ENCODE results near the gene CELF5.

The CELF5 gene

DNA sequence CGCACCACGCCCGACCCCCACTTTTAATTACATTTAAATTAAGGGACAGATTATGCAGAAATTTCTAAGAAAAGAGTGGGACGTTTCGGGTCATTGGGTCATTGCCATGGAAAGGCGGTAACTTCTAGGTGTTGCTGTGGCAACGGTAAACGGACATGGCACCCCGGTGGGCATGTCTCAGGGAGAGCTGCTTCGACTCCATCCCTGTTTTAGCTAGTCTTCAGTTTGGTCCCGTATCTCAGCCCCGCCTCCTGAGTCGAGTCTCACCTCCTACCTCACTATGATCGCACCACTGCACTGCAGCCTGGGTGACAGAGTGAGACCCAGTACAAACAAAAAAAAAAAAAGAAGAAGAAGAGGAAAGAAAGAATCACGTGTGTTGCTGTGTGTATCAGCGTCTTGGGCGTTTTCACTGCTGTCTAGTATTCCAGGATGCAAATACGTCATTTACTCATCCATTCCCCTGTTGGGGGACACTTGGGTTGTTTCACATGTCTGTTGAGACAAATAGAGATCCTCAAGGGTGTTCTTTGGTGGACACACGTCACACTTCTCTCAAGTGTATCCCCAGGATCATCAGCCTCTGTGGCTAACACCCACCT, 41.7 kb downstream of the CELF5 start:
- DNase-seq (ENCODE audit: low read depth), result no peak
- in situ Hi-C loops (cut with HindIII; ENCODE audit: low sequenced_read_pairs), result no loop called here
- TF ChIP-seq, protein P1, sequence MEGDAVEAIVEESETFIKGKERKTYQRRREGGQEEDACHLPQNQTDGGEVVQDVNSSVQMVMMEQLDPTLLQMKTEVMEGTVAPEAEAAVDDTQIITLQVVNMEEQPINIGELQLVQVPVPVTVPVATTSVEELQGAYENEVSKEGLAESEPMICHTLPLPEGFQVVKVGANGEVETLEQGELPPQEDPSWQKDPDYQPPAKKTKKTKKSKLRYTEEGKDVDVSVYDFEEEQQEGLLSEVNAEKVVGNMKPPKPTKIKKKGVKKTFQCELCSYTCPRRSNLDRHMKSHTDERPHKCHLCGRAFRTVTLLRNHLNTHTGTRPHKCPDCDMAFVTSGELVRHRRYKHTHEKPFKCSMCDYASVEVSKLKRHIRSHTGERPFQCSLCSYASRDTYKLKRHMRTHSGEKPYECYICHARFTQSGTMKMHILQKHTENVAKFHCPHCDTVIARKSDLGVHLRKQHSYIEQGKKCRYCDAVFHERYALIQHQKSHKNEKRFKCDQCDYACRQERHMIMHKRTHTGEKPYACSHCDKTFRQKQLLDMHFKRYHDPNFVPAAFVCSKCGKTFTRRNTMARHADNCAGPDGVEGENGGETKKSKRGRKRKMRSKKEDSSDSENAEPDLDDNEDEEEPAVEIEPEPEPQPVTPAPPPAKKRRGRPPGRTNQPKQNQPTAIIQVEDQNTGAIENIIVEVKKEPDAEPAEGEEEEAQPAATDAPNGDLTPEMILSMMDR (IDR thresholded peaks at IDR 0.05; ENCODE audit: low read depth, low read length, missing control alignments), result no peak
- no peak overlapping the region for H3K4me3 ChIP-seq (ENCODE audit: low read depth, low read length)

DNA sequence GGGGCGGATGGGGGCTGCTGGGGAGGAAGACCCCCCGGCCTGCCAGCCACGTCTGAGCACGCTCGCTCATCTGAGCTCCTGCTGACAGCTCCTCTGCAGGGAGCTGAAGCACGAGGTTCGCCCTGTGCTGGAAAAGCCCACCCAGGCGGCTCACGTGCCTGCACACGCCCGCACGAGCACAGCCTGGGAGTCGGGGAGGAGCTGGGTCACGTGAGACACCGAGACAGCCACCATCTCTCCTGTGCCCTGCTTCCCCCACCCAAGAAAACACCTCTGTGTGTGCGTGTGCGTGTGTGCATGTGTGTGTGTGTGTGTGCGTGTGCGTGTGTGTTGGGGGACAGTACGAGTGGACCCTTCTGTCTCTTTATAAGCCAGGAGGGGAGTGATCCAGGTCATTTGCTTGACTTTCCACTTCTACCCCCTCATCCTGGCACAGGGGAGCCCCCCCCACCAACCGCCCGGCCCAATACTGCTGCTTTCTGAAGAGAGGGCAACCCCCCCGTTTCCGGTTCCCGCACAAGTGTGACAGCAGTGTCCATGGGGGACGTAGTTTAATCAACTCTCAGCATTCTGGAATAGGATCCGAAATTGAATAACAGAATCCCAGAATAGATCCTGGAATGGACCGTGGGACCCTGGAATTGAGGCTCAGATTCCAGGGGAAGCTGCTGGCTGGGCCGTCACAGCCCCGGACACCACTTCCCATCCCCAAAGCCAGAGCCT, 42.5 kb downstream of the CELF5 start:
- H3K4me3 ChIP-seq (ENCODE audit: low read depth, low read length), result no peak overlapping the region
- TF ChIP-seq, protein P1 (IDR thresholded peaks at IDR 0.05; ENCODE audit: low read depth, low read length, missing control alignments), result no peak
- DNase-seq (ENCODE audit: low read depth), result no peak
- in situ Hi-C loops (cut with HindIII; ENCODE audit: low sequenced_read_pairs), result no loop called here

DNA sequence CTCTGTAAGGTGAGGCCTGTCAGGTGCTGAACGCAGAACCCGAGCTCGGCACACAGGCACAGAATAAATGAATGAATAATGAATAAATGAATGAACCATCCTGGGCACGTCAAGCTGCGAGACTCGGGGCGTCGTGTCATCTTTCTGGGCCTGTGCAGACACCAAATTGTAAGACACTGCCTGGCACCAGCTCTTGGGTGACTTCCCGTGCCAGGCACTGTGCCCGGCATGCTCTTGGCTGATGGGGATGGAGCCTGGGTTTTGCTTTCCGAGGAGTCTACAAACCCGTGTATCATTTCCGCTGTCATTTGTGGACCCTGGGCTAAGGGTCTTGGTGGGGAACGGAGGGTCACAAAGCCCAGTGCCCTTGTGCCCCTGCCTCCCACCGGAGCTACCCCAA, 43.9 kb downstream of the CELF5 start:
- in situ Hi-C loops (cut with HindIII; ENCODE audit: low sequenced_read_pairs), result no loop called here
- no peak overlapping the region for H3K4me3 ChIP-seq (ENCODE audit: low read depth, low read length)
- DNase-seq (ENCODE audit: low read depth), result no peak
- TF ChIP-seq, protein P1 (IDR thresholded peaks at IDR 0.05; ENCODE audit: low read depth, low read length, missing control alignments), result no peak

DNA sequence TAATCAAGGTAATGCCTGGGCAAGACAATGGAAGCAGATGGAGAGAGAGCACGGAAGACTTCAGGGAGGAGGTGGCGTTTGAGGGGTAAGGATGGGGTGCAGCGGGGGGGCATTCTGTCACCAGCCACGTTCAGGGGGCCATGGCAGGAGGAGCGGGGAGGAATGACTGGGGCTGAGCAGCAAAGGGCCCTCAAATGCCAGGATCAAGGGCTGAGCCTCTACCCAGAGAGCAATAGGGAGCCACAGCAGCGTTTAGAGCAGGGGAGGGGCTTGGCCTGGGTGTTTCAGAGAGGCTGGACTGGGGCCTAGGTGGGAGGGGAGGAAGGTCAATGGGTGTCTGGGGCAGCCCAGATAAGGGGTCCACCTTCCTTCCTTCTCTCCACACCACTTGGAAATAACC, 44.3 kb downstream of the CELF5 start:
- TF ChIP-seq, protein P1 (IDR thresholded peaks at IDR 0.05; ENCODE audit: low read depth, low read length, missing control alignments), result no peak
- in situ Hi-C loops (cut with HindIII; ENCODE audit: low sequenced_read_pairs), result no loop called here
- no peak overlapping the region for H3K4me3 ChIP-seq (ENCODE audit: low read depth, low read length)
- DNase-seq (ENCODE audit: low read depth), result no peak

DNA sequence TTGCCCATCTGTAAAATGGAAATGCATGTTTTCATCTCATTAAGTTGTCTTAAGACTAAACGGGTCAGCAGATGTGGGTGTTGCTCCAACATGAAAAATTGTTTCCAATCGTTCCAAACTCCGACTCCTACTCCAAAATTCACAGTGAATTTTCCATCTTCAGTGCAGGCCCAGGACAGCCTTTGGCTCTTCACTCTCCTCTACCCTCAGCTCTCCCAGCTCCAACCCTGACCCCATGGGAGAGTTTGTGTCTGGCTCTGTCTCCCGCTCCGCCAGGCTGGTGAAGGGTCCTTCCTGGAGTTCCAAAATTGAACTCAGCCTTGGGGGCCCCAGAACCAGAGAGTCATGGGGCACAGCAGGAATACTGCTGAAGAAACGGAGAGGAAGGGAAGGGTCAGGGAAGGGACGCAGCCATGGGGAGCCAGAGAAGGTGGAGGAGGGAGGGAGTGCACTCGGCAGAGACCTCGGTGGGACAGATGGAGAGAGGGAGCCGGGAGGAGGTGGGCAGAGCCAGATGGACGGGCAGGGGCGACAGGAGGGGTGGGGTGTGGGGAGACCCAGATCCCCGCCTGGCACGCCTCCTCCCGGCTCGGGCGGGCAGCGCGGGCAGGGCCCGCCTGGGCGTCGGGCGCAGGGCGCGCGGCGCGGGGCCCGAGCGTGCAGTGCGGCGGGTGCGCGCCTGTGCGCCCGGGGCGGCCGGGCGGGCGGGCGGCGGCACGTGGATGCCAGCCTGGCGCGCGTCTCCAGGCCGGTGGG, 45.6 kb downstream of the CELF5 start:
- in situ Hi-C loops (cut with HindIII; ENCODE audit: low sequenced_read_pairs), result no loop called here
- H3K4me3 ChIP-seq (ENCODE audit: low read depth, low read length), result no peak overlapping the region
- TF ChIP-seq, protein P1 (IDR thresholded peaks at IDR 0.05; ENCODE audit: low read depth, low read length, missing control alignments), result no peak
- DNase-seq (ENCODE audit: low read depth), result no peak

DNA sequence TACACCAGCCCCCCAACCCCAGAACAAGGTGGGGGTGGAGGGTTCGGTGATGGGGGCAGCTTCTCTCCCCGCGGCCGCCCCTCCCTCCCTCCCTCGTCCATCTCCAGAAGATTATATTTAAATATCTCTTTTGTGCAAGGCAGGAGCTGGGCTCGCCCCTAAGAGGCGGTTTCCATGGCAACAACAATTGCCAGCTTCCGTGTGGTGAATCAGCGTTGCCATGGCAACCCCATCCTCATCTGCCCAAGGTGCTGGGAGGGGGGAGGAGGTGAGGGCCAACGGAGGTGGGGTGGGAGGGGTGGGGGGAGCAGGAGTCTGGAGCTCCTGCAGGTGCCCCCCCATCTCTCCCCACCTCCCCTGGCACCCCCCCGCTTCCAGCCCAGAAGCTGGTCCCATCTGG, 46.4 kb downstream of the CELF5 start:
- in situ Hi-C loops (cut with HindIII; ENCODE audit: low sequenced_read_pairs), result no loop called here
- TF ChIP-seq, protein P1 (IDR thresholded peaks at IDR 0.05; ENCODE audit: low read depth, low read length, missing control alignments), result no peak
- DNase-seq (ENCODE audit: low read depth), result no peak
- H3K4me3 ChIP-seq (ENCODE audit: low read depth, low read length), result no peak overlapping the region

All from astrocyte of the cerebellum (primary cell).